B cell (primary cell): ENCODE measurements around the gene ELANE. TPM values are rescaled to one million over a fixed set of nuclear protein-coding genes. Genes with fewer than 3 reads are reported as not detected.

Experiments used
- ATAC-seq: fragments of 200-7000 bp; cut with Tn5 transposase; one replicate; pipeline ENCODE4 v1.10.0; 2021; ENCODE audit warnings: low read depth, mild to moderate bottlenecking, moderate number of reproducible peaks, moderate library complexity
- CTCF ChIA-PET: fragments of 350-600 bp; sonication (Branson Sonifier 250); formaldehyde crosslinking; loops from one replicate; lab custom pipeline; 2021; ENCODE audit warnings: antibody characterized with exemption, inconsistent platforms; lab: Charles Lee
- POLR2A ChIA-PET: fragments of 350-600 bp; sonication (Branson Sonifier 250); formaldehyde crosslinking; loops from one replicate; lab custom pipeline; 2021; ENCODE audit warnings: antibody characterized with exemption; lab: Charles Lee
- DNase-seq: peaks from one replicate; pipeline ENCODE4 v3.0.0; 2013
- H2AFZ ChIP-seq: 2 replicates; pipeline ENCODE4 v1.6.1; 2012; ENCODE audit warnings: mild to moderate bottlenecking, low read depth, low read length; ENCODE audit not compliant: insufficient read depth, poor library complexity, severe bottlenecking
- H3K27ac ChIP-seq, 2 donors: 1 replicate in 1 of 2; 2 replicates in 1 of 2; pipeline ENCODE4 v1.5.1; 2012 to 2013; ENCODE audit warnings: low read length in 2 of 2, mild to moderate bottlenecking in 2 of 2, moderate library complexity in 1 of 2
- H3K27me3 ChIP-seq, 4 experiments: fragments of 200-600 bp in 1 of 4; sonication (generic) in 1 of 4; replicated peaks in 1 of 4; 1 replicate in 2 of 4; 2 replicates in 2 of 4; pipeline versions ENCODE4 v1.6.1 to v1.7.0; 2013 to 2016; ENCODE audit warnings: low read length in 3 of 4, mild to moderate bottlenecking in 2 of 4, mixed read lengths in 1 of 4, moderate library complexity in 1 of 4; ENCODE audit not compliant: insufficient read depth in 4 of 4, control insufficient read depth in 3 of 4; ENCODE audit errors: control extremely low read depth in 1 of 4
- H3K36me3 ChIP-seq, 2 experiments: replicated peaks in 1 of 2; 1 replicate in 1 of 2; 2 replicates in 1 of 2; pipeline versions ENCODE4 v1.6.1 to v1.7.1; 2013; ENCODE audit warnings: low read length in 1 of 2; ENCODE audit not compliant: insufficient read depth in 2 of 2, control insufficient read depth in 1 of 2; ENCODE audit errors: control extremely low read depth in 1 of 2, extremely low read depth in 1 of 2
- H3K4me1 ChIP-seq, 2 donors: fragments of 200-600 bp in 1 of 2; sonication (generic) in 1 of 2; 1 replicate in 1 of 2; 2 replicates in 1 of 2; pipeline versions ENCODE4 v1.5.1 to v1.6.1; 2013 to 2017; ENCODE audit warnings: low read length in 2 of 2; ENCODE audit not compliant: control insufficient read depth in 2 of 2, insufficient read depth in 2 of 2
- H3K4me2 ChIP-seq: replicated peaks from 2 replicates; pipeline ENCODE3; 2012; ENCODE audit warnings: mild to moderate bottlenecking, low read depth, low read length; ENCODE audit not compliant: poor library complexity, severe bottlenecking
- H3K4me3 ChIP-seq, 5 experiments: fragments of 200-600 bp in 1 of 5; sonication (generic) in 1 of 5; 1 replicate in 3 of 5; 2 replicates in 2 of 5; pipeline versions ENCODE4 v1.5.1 to v1.7.0; 2011 to 2016; ENCODE audit warnings: low read length in 4 of 5, mild to moderate bottlenecking in 4 of 5, low read depth in 2 of 5, control low read depth in 1 of 5, moderate library complexity in 1 of 5; ENCODE audit not compliant: insufficient read depth in 1 of 5; ENCODE audit errors: control extremely low read depth in 1 of 5, extremely low read depth in 1 of 5
- H3K79me2 ChIP-seq: fragments of 200-600 bp; sonication (generic); one replicate; pipeline ENCODE4 v1.6.0; 2016; ENCODE audit warnings: low read length; ENCODE audit not compliant: control insufficient read depth, insufficient read depth
- H3K9ac ChIP-seq: fragments of 200-600 bp; sonication (generic); 2 replicates; pipeline ENCODE4 v1.6.1; 2017; ENCODE audit warnings: mild to moderate bottlenecking, low read length, moderate library complexity
- H3K9me3 ChIP-seq, 3 donors: one replicate each; pipeline versions ENCODE4 v1.6.1 to v1.7.1; 2013; ENCODE audit warnings: low read length in 2 of 3; ENCODE audit not compliant: control insufficient read depth in 2 of 3, insufficient read depth in 1 of 3; ENCODE audit errors: control extremely low read depth in 1 of 3
- H4K20me1 ChIP-seq: 2 replicates; pipeline ENCODE4 v1.6.0; 2012; ENCODE audit warnings: mild to moderate bottlenecking, low read length; ENCODE audit not compliant: insufficient read depth, control insufficient read depth, poor library complexity, severe bottlenecking
- H3K27ac Mint-ChIP-seq: one replicate; pipeline ENCODE4 v1.8.0; 2021; ENCODE audit warnings: mixed read lengths
- H3K27me3 Mint-ChIP-seq: one replicate; pipeline ENCODE4 v1.8.0; 2021; ENCODE audit warnings: mixed read lengths
- H3K4me1 Mint-ChIP-seq: one replicate; pipeline ENCODE4 v1.8.0; 2021; ENCODE audit warnings: mixed read lengths
- H3K4me3 Mint-ChIP-seq: one replicate; pipeline ENCODE4 v1.8.0; 2021; ENCODE audit warnings: mixed read lengths
- H3K9me3 Mint-ChIP-seq: one replicate; pipeline ENCODE4 v1.8.0; 2022; ENCODE audit warnings: mixed read lengths; ENCODE audit not compliant: insufficient read depth
- CTCF ChIP-seq: fragments of 200-600 bp; IDR thresholded peaks from one replicate; pipeline ENCODE4 v1.8.0; 2022; ENCODE audit warnings: antibody characterized with exemption, mild to moderate bottlenecking
- EZH2 ChIP-seq: IDR thresholded peaks from 2 replicates; pipeline ENCODE4 v1.6.1; 2012; ENCODE audit warnings: borderline replicate concordance, low read depth, mild to moderate bottlenecking, moderate library complexity, low read length; ENCODE audit not compliant: insufficient read depth, poor library complexity, severe bottlenecking
- WGBS: methylation state at CpG from one replicate; pipeline ENCODE4 v1.1.5; 2013; ENCODE audit warnings: missing lambda C conversion rate; ENCODE audit not compliant: insufficient coverage; 5-methylcytosine and 5-hydroxymethylcytosine counted together
- intact Hi-C: fragments of 100-400 bp; cut with micrococcal nuclease; formaldehyde crosslinking; loops from one replicate; pipeline ENCODE4 v1.10.0; 2022
- polyA plus RNA-seq: library from polyadenylated mRNA; depleted of rRNA; stranded (reverse); fragments of >200 nt; gene quantifications from 2 replicates; pipeline ENCODE4 v1.2.3, GENCODE V29; 2012
- total RNA-seq, 2 donors: library from RNA; stranded (reverse); fragments of 120-200 nt in 1 of 2; gene quantifications; 1 replicate in 1 of 2; 2 replicates in 1 of 2; pipeline versions ENCODE4 v1.2.3 to v1.2.4, GENCODE V29; 2013 to 2022

The ELANE gene
- total and polyA plus RNA-seq, 2 donors (not counting 1 experiment from before 2014, with no cell fraction given) = 0.18 TPM; not detected in 1

GRCh38 chr19:825897-826644 is 26.0 kb upstream of the ELANE start:
- Mint-ChIP-seq H3K9me3 (no peaks in the 10 kb centered on the region), H3K4me1 (peaks cover 2% of the 10 kb centered on the region), H3K27me3 (peaks cover 11% of the 10 kb centered on the region), H3K27ac (no peak overlapping the region), H3K4me3 (no peak overlapping the region)
- Histone ChIP-seq H4K20me1 (no peaks in the 10 kb centered on the region), H3K36me3 (no peaks in the 10 kb centered on the region), H3K9ac (no peak overlapping the region), H3K4me2 (no peak overlapping the region), H3K27ac (no peak overlapping the region), H3K79me2 (no peaks in the 10 kb centered on the region), H3K4me1 (peaks cover 0 to 4% of the 10 kb centered on the region in 2 donors), H3K4me3 (no peak overlapping the region), H3K9me3 (peaks cover 0 to 6% (median 0%) of the 10 kb centered on the region in 3 donors), H3K27me3 (peaks cover 0 to 40% (median 10%) of the 10 kb centered on the region in 4 experiments), H2AFZ (no peak overlapping the region)
- ChIA-PET CTCF (interaction anchor here (1.4 kb wide), 1 partner anchor 92 kb away, joined by 3 read pairs; no protein-coding TSS in a partner anchor), POLR2A (no interaction called here)
- intact Hi-C loops = no loop called here
- 92% methylated on average over 5 of the region's 19 CpGs for WGBS
- DNase-seq = no peak
- TF ChIP-seq CTCF (no peak), EZH2 (no peak)
- ATAC-seq = no peak

GRCh38 chr19:827314-827709 is 24.8 kb upstream of the ELANE start:
- Histone ChIP-seq H3K4me2 (no peak overlapping the region), H3K27me3 (peaks cover 0 to 48% (median 10%) of the 10 kb centered on the region in 4 experiments), H4K20me1 (no peaks in the 10 kb centered on the region), H3K27ac (no peak overlapping the region), H3K9me3 (peaks cover 0 to 6% (median 0%) of the 10 kb centered on the region in 3 donors), H3K4me3 (no peak overlapping the region), H3K9ac (no peak overlapping the region), H2AFZ (no peak overlapping the region), H3K36me3 (no peaks in the 10 kb centered on the region), H3K4me1 (no peaks in the 10 kb centered on the region), H3K79me2 (no peaks in the 10 kb centered on the region)
- Mint-ChIP-seq H3K9me3 (no peaks in the 10 kb centered on the region), H3K27ac (no peak overlapping the region), H3K4me3 (no peak overlapping the region), H3K4me1 (peaks cover 2% of the 10 kb centered on the region), H3K27me3 (peaks cover 11% of the 10 kb centered on the region)
- no peak for ATAC-seq
- DNase-seq = no peak
- 94% methylated on average over 5 of the region's 11 CpGs for whole genome bisulfite sequencing
- POLR2A ChIA-PET = interaction anchor here (0.6 kb wide), 1 partner anchor 164 kb away, joined by 3 read pairs; the partner anchor contains the start of gene RNF126
- intact Hi-C loops = no loop called here
- no peak for TF ChIP-seq CTCF
- no peak for TF ChIP-seq EZH2
- CTCF ChIA-PET = interaction anchor here (1.4 kb wide), 1 partner anchor 93 kb away, joined by 3 read pairs; no protein-coding TSS in a partner anchor
